ENCODE measurements around the gene DYRK1A. TPM values are rescaled to one million over a fixed set of nuclear protein-coding genes. Genes with fewer than 3 reads are reported as not detected.

Gene DYRK1A
- polyA plus RNA-seq, 1 donor (not counting 4 experiments of a cell fraction or from before 2014, with no cell fraction given) = 25.3 TPM

DNA sequence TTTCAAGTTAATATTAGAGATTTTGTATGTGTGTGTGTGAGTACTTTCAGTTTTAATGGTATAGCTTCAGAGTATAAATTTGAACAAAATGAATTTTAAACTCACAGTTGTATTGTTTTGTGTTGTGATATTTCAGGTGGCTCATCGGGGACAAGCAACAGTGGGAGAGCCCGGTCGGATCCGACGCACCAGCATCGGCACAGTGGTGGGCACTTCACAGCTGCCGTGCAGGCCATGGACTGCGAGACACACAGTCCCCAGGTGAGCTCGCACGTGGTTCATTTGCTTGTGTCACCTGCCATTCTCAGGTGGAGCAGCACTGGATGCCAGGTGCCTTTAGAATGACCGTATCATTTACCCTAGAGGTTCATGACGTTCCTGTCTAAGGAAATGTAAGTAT is 139.4 kb downstream of the DYRK1A start:
- dilution Hi-C loops (cut with MboI; ENCODE audit: extremely low pct_ligation_motif_present, low sequenced_read_pairs) = no loop called here
- Histone ChIP-seq H3K27me3 (ENCODE audit: control insufficient read depth, extremely low read depth, insufficient read depth, low read length) (no peaks in the 10 kb centered on the region), H3K4me1 (ENCODE audit: control insufficient read depth, extremely low read depth, insufficient read depth, low read length) (no peaks in the 10 kb centered on the region), H3K79me2 (ENCODE audit: control insufficient read depth, insufficient read depth, low read length) (peaks cover 2% of the 10 kb centered on the region), H3K4me2 (ENCODE audit: control insufficient read depth, extremely low read depth, insufficient read depth, low read depth, low read length) (no peak overlapping the region), H3K9me3 (ENCODE audit: control insufficient read depth, low read depth, low read length) (no peaks in the 10 kb centered on the region), H3K27ac (ENCODE audit: control insufficient read depth, insufficient read depth, low read length) (no peak overlapping the region), H3K4me3 (ENCODE audit: control insufficient read depth in 2 of 3, extremely low read depth in 1 of 3, insufficient read depth in 2 of 3, low read depth in 1 of 3, low read length in 3 of 3) (no peak overlapping the region), H3K9me1 (ENCODE audit: control insufficient read depth, extremely low read depth, insufficient read depth, low read length) (no peaks in the 10 kb centered on the region), H3K36me3 (ENCODE audit: control insufficient read depth in 2 of 2, extremely low read depth in 1 of 2, insufficient read depth in 2 of 2, low read length in 2 of 2) (peaks cover 19 to 30% of the 10 kb centered on the region in 2 experiments), H4K20me1 (ENCODE audit: control insufficient read depth, extremely low read depth, insufficient read depth, low read length) (no peaks in the 10 kb centered on the region), H3K9ac (ENCODE audit: control insufficient read depth, extremely low read depth, insufficient read depth, low read length) (no peak overlapping the region), H2AFZ (ENCODE audit: control insufficient read depth, low read length) (no peak overlapping the region)
- TF ChIP-seq EZH2 (IDR thresholded peaks at IDR 0.05; ENCODE audit: low read length) = no peak
- no peak for TF ChIP-seq CTCF (optimal IDR thresholded peaks at IDR 0.05 in 1 of 3, IDR thresholded peaks at IDR 0.05 in 1 of 3, conservative IDR thresholded peaks at IDR 0.05 in 1 of 3; ENCODE audit: extremely low read depth in 1 of 3, insufficient read depth in 2 of 3, low read length in 3 of 3)
- DNase-seq (ENCODE audit: low read depth, low spot score) (no peak), FAIRE-seq (no peak)

DNA sequence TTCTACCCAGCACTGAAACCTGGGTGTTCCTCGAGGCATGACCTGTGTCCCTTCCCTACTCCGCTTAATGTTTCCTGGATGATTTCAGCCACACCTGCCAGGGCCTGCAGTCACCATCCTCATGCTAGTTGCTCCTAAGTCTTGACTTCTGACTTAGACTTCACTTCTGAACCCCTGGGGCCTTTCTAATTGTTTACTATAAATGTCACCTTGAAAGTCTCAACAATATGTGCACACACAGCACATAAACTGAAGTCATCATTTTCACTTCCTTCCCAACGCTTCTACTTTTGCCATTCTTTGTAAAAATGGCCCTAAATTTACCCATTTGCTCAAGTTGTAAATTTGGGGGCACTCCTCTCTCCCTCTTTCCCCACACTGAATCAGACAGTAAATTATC is 141.1 kb downstream of the DYRK1A start:
- Histone ChIP-seq H4K20me1 (ENCODE audit: control insufficient read depth, extremely low read depth, insufficient read depth, low read length) (no peaks in the 10 kb centered on the region), H3K36me3 (ENCODE audit: control insufficient read depth in 2 of 2, extremely low read depth in 1 of 2, insufficient read depth in 2 of 2, low read length in 2 of 2) (peaks cover 27 to 42% of the 10 kb centered on the region in 2 experiments), H3K9me1 (ENCODE audit: control insufficient read depth, extremely low read depth, insufficient read depth, low read length) (no peaks in the 10 kb centered on the region), H3K4me3 (ENCODE audit: control insufficient read depth in 2 of 3, extremely low read depth in 1 of 3, insufficient read depth in 2 of 3, low read depth in 1 of 3, low read length in 3 of 3) (no peak overlapping the region), H3K4me2 (ENCODE audit: control insufficient read depth, extremely low read depth, insufficient read depth, low read depth, low read length) (no peak overlapping the region), H3K9me3 (ENCODE audit: control insufficient read depth, low read depth, low read length) (no peaks in the 10 kb centered on the region), H3K79me2 (ENCODE audit: control insufficient read depth, insufficient read depth, low read length) (peaks cover 3% of the 10 kb centered on the region), H3K9ac (ENCODE audit: control insufficient read depth, extremely low read depth, insufficient read depth, low read length) (no peak overlapping the region), H3K27me3 (ENCODE audit: control insufficient read depth, extremely low read depth, insufficient read depth, low read length) (no peaks in the 10 kb centered on the region), H3K4me1 (ENCODE audit: control insufficient read depth, extremely low read depth, insufficient read depth, low read length) (no peaks in the 10 kb centered on the region), H2AFZ (ENCODE audit: control insufficient read depth, low read length) (no peak overlapping the region), H3K27ac (ENCODE audit: control insufficient read depth, insufficient read depth, low read length) (no peak overlapping the region)
- DNase-seq (ENCODE audit: low read depth, low spot score) (no peak), FAIRE-seq (no peak)
- TF ChIP-seq CTCF (optimal IDR thresholded peaks at IDR 0.05 in 1 of 3, IDR thresholded peaks at IDR 0.05 in 1 of 3, conservative IDR thresholded peaks at IDR 0.05 in 1 of 3; ENCODE audit: extremely low read depth in 1 of 3, insufficient read depth in 2 of 3, low read length in 3 of 3) = no peak
- no peak for TF ChIP-seq EZH2 (IDR thresholded peaks at IDR 0.05; ENCODE audit: low read length)
- dilution Hi-C loops (cut with MboI; ENCODE audit: extremely low pct_ligation_motif_present, low sequenced_read_pairs) = no loop called here
